NB4 (cell line): ENCODE results near the gene ANKRD34B.

Source experiments
- CTCF ChIP-seq: IDR thresholded peaks from one replicate; pipeline ENCODE4 v1.5.1; 2012; ENCODE audit warnings: low read depth, low read length
- MAX ChIP-seq: IDR thresholded peaks from 2 replicates; pipeline ENCODE4 v1.6.1; 2011; ENCODE audit warnings: low read depth, low read length

GRCh38 chr5:80577707-80578106 is 7.6 kb upstream of the ANKRD34B start:
- no peak for TF ChIP-seq CTCF
- no peak for TF ChIP-seq MAX
